GM12892 (cell line): Measurements from ENCODE around the gene YEATS4.

Experiments
- POLR2A ChIP-seq: IDR thresholded peaks from 2 replicates; pipeline ENCODE4 v1.6.1; 2011; ENCODE audit warnings: low read depth, low read length, control low read depth
- POLR2AphosphoS5 ChIP-seq: IDR thresholded peaks from 2 replicates; pipeline ENCODE4 v1.6.1; 2011; ENCODE audit warnings: low read depth, low read length, control low read depth

DNA sequence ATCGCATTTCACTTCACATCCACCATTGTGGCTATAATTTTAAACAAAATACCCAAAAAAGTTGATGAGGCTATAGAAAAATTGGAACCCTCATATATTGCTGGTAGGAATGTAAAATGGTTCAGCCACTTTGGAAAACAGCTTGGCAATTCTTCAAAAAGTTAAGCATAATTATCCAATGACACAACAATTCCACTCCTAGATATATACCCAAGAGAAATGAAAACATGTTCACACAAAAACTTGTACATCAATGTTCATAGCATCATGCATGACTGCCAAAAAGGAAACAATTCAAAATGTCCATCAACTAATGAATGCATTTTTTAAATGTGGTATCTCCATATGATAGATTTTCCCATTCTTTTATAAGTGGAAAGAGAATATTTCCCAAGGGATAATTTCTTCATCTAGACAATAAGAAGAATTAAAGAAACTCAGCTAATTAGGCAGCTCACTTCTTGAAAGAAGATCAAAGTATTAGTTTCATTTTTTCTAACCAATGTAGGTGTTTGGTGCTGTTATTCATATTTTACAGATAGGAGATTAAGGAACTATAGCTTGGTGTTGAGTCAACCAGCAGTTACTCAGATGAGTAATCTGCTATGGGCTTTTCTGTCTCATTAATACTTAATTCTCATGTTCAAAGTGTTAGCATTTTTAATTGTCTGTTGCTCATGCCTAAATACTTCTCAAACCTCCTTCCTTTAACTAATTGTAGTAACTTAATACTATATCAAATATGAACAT lies 32.8 kb downstream of the YEATS4 start:
- no peak for TF ChIP-seq POLR2AphosphoS5
- TF ChIP-seq POLR2A = no peak
